Right atrium auricular region (tissue), 2 donors: ENCODE data around the gene ESR2. TPM values are rescaled to one million over a fixed set of nuclear protein-coding genes. Genes with fewer than 3 reads are reported as not detected.

Source experiments
- DNase-seq: peaks from one replicate; pipeline ENCODE4 v3.0.0-alpha.2; 2019; ENCODE audit warnings: low spot score
- H3K27ac ChIP-seq, 2 donors: fragments of 200-600 bp; sonication (generic); 1 replicate in 1 of 2; 2 replicates in 1 of 2; pipeline ENCODE4 v1.5.1; 2016 to 2019
- H3K27me3 ChIP-seq, 2 donors: fragments of 200-600 bp; sonication (generic); one replicate each; pipeline versions ENCODE4 v1.5.1 to v1.6.0; 2017 to 2019
- H3K36me3 ChIP-seq: fragments of 200-600 bp; sonication (generic); one replicate; pipeline ENCODE4 v1.5.1; 2016
- H3K4me1 ChIP-seq, 2 donors: fragments of 200-600 bp; sonication (generic); one replicate each; pipeline versions ENCODE4 v1.5.1 to v1.6.0; 2017 to 2019
- H3K4me3 ChIP-seq, 2 donors: fragments of 200-600 bp; sonication (generic); 1 replicate in 1 of 2; 2 replicates in 1 of 2; pipeline ENCODE4 v1.5.1; 2017 to 2019; ENCODE audit warnings: mild to moderate bottlenecking in 1 of 2, moderate library complexity in 1 of 2
- H3K9me3 ChIP-seq, 2 donors: fragments of 200-600 bp; sonication (generic); one replicate each; pipeline ENCODE4 v1.5.1; 2019
- total RNA-seq, 2 donors: library from RNA; depleted of rRNA; stranded (reverse); fragments of >200 nt; gene quantifications; one replicate each; pipeline ENCODE4 v1.1.0, GENCODE V29; 2016
- TF ChIP-seq, protein P1 (sequence below), 2 donors: fragments of 200-600 bp; sonication (generic); IDR thresholded peaks; one replicate each; pipeline ENCODE4 v1.5.1; 2019; ENCODE audit warnings: antibody characterized with exemption in 2 of 2

The ESR2 gene
- total RNA-seq, 2 donors from 2014 or later, result 0.20 to 0.30 TPM

GRCh38 chr14:64158608-64159007, 135.6 kb downstream of the ESR2 start:
- Histone ChIP-seq H3K9me3 (no peaks in the 10 kb centered on the region), H3K4me3 (no peak overlapping the region), H3K4me1 (no peaks in the 10 kb centered on the region), H3K27me3 (no peaks in the 10 kb centered on the region), H3K27ac (no peak overlapping the region), H3K36me3 (peaks cover 28% of the 10 kb centered on the region)
- no peak for DNase-seq
- TF ChIP-seq, protein P1, sequence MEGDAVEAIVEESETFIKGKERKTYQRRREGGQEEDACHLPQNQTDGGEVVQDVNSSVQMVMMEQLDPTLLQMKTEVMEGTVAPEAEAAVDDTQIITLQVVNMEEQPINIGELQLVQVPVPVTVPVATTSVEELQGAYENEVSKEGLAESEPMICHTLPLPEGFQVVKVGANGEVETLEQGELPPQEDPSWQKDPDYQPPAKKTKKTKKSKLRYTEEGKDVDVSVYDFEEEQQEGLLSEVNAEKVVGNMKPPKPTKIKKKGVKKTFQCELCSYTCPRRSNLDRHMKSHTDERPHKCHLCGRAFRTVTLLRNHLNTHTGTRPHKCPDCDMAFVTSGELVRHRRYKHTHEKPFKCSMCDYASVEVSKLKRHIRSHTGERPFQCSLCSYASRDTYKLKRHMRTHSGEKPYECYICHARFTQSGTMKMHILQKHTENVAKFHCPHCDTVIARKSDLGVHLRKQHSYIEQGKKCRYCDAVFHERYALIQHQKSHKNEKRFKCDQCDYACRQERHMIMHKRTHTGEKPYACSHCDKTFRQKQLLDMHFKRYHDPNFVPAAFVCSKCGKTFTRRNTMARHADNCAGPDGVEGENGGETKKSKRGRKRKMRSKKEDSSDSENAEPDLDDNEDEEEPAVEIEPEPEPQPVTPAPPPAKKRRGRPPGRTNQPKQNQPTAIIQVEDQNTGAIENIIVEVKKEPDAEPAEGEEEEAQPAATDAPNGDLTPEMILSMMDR (IDR thresholded peaks at IDR 0.05), result no peak

- H3K36me3 ChIP-seq, result peaks cover 38% of the 10 kb centered on the region
- no peak overlapping the region for H3K27ac ChIP-seq
- no peaks in the 10 kb centered on the region for H3K9me3 ChIP-seq
- TF ChIP-seq, protein P1 (IDR thresholded peaks at IDR 0.05), result no peak
- DNase-seq, result no peak
- no peaks in the 10 kb centered on the region for H3K4me1 ChIP-seq
- H3K27me3 ChIP-seq, result no peaks in the 10 kb centered on the region
- H3K4me3 ChIP-seq, result no peak overlapping the region
Measured at GRCh38 chr14:64149921-64150320, 144.2 kb downstream of the ESR2 start.

GRCh38 chr14:64147126-64147790, 146.9 kb downstream of the ESR2 start:
- no peak overlapping the region for H3K4me3 ChIP-seq
- no peak overlapping the region for H3K27ac ChIP-seq
- no peaks in the 10 kb centered on the region for H3K4me1 ChIP-seq
- peaks cover 41% of the 10 kb centered on the region for H3K36me3 ChIP-seq
- TF ChIP-seq, protein P1 (IDR thresholded peaks at IDR 0.05), result no peak
- no peaks in the 10 kb centered on the region for H3K9me3 ChIP-seq
- H3K27me3 ChIP-seq, result no peaks in the 10 kb centered on the region
- no peak for DNase-seq

DNA sequence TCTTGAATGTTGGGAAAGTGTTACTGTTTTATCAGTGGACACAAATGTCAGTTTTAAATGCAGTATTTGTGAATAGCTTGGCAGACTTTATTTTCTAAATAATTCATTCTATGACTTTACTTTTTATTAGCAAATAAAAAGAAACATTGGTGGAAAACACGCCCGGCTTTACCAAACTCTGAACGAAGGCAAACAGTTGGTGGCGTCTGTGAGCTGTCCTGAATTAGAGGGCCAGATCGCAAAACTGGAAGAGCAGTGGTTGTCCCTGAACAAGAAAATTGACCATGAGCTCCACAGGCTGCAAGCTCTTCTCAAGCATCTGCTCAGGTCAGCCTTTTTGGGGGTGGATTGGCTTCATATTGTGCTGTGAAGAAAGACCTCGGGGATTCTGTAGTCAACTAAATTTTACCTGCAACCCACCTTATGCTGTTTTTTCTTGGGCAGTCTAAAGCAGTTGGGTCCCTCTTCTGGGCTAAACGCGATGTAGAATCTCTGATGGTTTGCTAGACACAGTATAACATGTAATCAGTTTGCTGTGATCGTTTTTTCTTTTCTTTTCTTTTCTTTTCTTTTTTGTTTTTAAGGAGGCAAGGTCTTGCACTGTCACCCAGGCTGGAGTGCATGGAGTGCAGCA, 156.4 kb downstream of the ESR2 start:
- no peaks in the 10 kb centered on the region for H3K27me3 ChIP-seq
- no peaks in the 10 kb centered on the region for H3K9me3 ChIP-seq
- TF ChIP-seq, protein P1 (IDR thresholded peaks at IDR 0.05), result peak in 1 of 2 donors; percentile 49
- no peak overlapping the region for H3K27ac ChIP-seq
- H3K36me3 ChIP-seq, result peaks cover 34% of the 10 kb centered on the region
- H3K4me3 ChIP-seq, result no peak overlapping the region
- H3K4me1 ChIP-seq, result no peaks in the 10 kb centered on the region
- DNase-seq, result no peak

DNA sequence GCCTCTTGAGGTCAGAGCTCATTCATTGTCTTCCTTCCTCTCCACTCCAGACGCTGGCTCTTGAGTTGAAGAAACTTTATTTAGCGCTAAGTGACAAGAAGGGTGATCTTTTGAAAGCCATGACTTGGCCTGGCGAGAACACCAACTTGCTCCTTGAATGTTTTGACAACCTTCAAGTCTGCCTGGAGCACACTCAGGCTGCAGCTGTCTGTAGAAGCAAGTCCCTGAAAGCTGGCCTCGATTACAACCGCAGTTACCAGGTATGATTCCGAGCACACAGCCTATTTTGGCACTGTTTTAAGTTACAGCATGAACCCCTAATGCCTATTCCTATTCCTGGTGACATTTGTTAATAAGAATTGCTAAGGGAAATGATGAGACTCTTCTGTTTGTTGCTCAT, 167.6 kb downstream of the ESR2 start:
- no peak overlapping the region for H3K4me3 ChIP-seq
- H3K4me1 ChIP-seq, result no peaks in the 10 kb centered on the region
- TF ChIP-seq, protein P1 (IDR thresholded peaks at IDR 0.05), result no peak
- H3K36me3 ChIP-seq, result peaks cover 87% of the 10 kb centered on the region
- no peak for DNase-seq
- no peak overlapping the region for H3K27ac ChIP-seq
- H3K27me3 ChIP-seq, result no peaks in the 10 kb centered on the region
- no peaks in the 10 kb centered on the region for H3K9me3 ChIP-seq
